OCI-LY7 (cell line): Measurements from ENCODE around the gene PSAPL1.

ENCODE experiments used
- EZH2phosphoT487 ChIP-seq: fragments of 200-600 bp; sonication (generic); IDR thresholded peaks from 2 replicates; pipeline ENCODE4 v1.6.1; 2018; ENCODE audit warnings: low read depth, borderline replicate concordance, mild to moderate bottlenecking, mixed run types, antibody characterized with exemption, low read length, moderate library complexity, mixed read lengths
- TF ChIP-seq, protein P1 (sequence below): fragments of 200-600 bp; sonication (generic); conservative IDR thresholded peaks from 2 replicates; pipeline ENCODE4 v1.5.1; 2014; ENCODE audit warnings: mild to moderate bottlenecking, antibody characterized with exemption, low read length, moderate library complexity, mixed read lengths

DNA sequence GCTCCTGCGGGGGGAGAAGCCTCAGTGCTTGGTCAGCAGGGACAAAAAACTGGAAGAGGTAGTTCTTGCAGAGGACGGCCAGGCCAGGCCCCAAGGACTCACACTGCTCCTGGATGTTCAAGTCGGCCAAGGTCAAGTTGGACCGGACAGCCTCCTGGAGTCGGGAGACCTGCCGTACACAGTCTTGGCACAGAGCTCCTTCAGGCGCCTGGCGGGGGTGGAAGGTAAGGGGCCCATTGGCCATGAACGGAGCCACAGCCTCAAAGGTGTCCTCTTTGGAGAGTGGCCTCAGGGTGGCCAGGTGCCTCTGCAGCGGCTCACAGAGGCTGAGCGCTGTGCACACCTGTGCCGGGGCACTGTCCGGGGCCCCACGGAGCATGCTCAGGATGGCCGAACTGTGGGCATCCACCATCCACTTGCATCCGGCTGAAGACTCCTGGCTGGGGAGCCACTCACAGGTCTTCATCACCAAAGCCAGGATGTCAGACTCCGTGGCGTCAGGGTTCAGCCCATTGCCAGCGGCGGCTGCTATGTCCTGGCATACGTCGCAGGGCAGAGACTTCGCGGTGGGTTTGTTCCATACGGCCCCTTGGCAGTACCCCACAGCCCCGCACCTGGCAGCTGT lies 477 bp downstream of the PSAPL1 start:
- TF ChIP-seq, protein P1, sequence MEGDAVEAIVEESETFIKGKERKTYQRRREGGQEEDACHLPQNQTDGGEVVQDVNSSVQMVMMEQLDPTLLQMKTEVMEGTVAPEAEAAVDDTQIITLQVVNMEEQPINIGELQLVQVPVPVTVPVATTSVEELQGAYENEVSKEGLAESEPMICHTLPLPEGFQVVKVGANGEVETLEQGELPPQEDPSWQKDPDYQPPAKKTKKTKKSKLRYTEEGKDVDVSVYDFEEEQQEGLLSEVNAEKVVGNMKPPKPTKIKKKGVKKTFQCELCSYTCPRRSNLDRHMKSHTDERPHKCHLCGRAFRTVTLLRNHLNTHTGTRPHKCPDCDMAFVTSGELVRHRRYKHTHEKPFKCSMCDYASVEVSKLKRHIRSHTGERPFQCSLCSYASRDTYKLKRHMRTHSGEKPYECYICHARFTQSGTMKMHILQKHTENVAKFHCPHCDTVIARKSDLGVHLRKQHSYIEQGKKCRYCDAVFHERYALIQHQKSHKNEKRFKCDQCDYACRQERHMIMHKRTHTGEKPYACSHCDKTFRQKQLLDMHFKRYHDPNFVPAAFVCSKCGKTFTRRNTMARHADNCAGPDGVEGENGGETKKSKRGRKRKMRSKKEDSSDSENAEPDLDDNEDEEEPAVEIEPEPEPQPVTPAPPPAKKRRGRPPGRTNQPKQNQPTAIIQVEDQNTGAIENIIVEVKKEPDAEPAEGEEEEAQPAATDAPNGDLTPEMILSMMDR, result no peak
- no peak for TF ChIP-seq EZH2phosphoT487
